ENCODE results near the gene GRHPR. TPM values are rescaled to one million over a fixed set of nuclear protein-coding genes. Genes with fewer than 3 reads are reported as not detected.

GRHPR gene
- total and polyA plus RNA-seq, 4 experiments from 2014 or later: 57.2 to 106 (median 63.2) TPM

- POLR2A ChIA-PET (ENCODE audit: partially characterized antibody): interaction anchor here (1.0 kb wide), 1 partner anchor 9 kb away, joined by 3 read pairs; no protein-coding TSS in a partner anchor
- Mint-ChIP-seq H3K4me3 (peak overlapping the region in 4 of 8 donors; percentile 48 to 80 (median 66)), H3K27ac (peak overlapping the region in 6 of 7 donors; percentile 68 to 90 (median 86))
Observed at GRCh38 chr9:37415011-37415719, 7.3 kb upstream of the GRHPR start.

GRCh38 chr9:37417252-37417803 lies 5.2 kb upstream of the GRHPR start:
- H3K27me3 Mint-ChIP-seq: peaks cover 4 to 5% of the 10 kb centered on the region in 2 donors
- no peak overlapping the region for H3K4me3 Mint-ChIP-seq
- H3K27me3 ChIP-seq (ENCODE audit: insufficient read depth, low read length): no peaks in the 10 kb centered on the region
- H3K9me3 ChIP-seq (ENCODE audit: control insufficient read depth in 1 of 2, low read length in 2 of 2): no peaks in the 10 kb centered on the region
- H3K36me3 ChIP-seq (ENCODE audit: insufficient read depth, low read length): no peaks in the 10 kb centered on the region
- ChIA-PET POLR2A (ENCODE audit: partially characterized antibody) (no interaction called here), CTCF (ENCODE audit: partially characterized antibody) (interaction anchor here (0.8 to 1.9 kb wide), 2 partner anchors 13 to 17 kb away, joined by 3 to 5 read pairs; no protein-coding TSS in a partner anchor)
- H3K9me3 Mint-ChIP-seq: no peaks in the 10 kb centered on the region
- intact Hi-C loops (cut with micrococcal nuclease): no loop called here
- no peak overlapping the region for H3K4me3 ChIP-seq (ENCODE audit: low read length in 2 of 2)
- peaks cover 20% of the 10 kb centered on the region for H3K4me1 ChIP-seq (ENCODE audit: insufficient read depth, low read length)
- no peaks in the 10 kb centered on the region for H3K36me3 Mint-ChIP-seq
- no peak overlapping the region for H3K27ac Mint-ChIP-seq
- DNase-seq: no peak
- H3K27ac ChIP-seq (ENCODE audit: low read depth, low read length): no peak overlapping the region
- peaks cover 11 to 14% (median 12%) of the 10 kb centered on the region in 4 donors for H3K4me1 Mint-ChIP-seq

More at GRCh38 chr9:37415011-37415719, 7.3 kb upstream of the GRHPR start:
- Histone ChIP-seq H3K27me3 (ENCODE audit: insufficient read depth, low read length) (no peaks in the 10 kb centered on the region), H3K9me3 (ENCODE audit: control insufficient read depth in 1 of 2, low read length in 2 of 2) (no peaks in the 10 kb centered on the region), H3K4me3 (ENCODE audit: low read length in 2 of 2) (no peak overlapping the region), H3K4me1 (ENCODE audit: insufficient read depth, low read length) (peaks cover 11% of the 10 kb centered on the region), H3K36me3 (ENCODE audit: insufficient read depth, low read length) (no peaks in the 10 kb centered on the region), H3K27ac (ENCODE audit: low read depth, low read length) (no peak overlapping the region)
- Mint-ChIP-seq H3K27me3 (peaks cover 4 to 5% of the 10 kb centered on the region in 2 donors), H3K36me3 (no peaks in the 10 kb centered on the region), H3K9me3 (no peaks in the 10 kb centered on the region), H3K4me1 (peaks cover 9 to 17% (median 13%) of the 10 kb centered on the region in 4 donors)
- DNase-seq: peak; percentile 65 to 77 (median 71)
- CTCF ChIA-PET (ENCODE audit: partially characterized antibody): interaction anchor here (0.6 to 3.1 kb wide), 21 partner anchors 8 to 419 kb away, joined by 3 to 16 read pairs (median 4); partner anchors contain the start of genes EXOSC3 and TOMM5
- intact Hi-C loops (cut with micrococcal nuclease): loop anchor here (1.0 to 2.0 kb wide), 2 partner anchors 94 to 179 kb away; no protein-coding TSS in a partner anchor

- peaks cover 21% of the 10 kb centered on the region for H3K4me1 ChIP-seq (ENCODE audit: insufficient read depth, low read length)
- H3K9me3 ChIP-seq (ENCODE audit: control insufficient read depth in 1 of 2, low read length in 2 of 2): no peaks in the 10 kb centered on the region
- H3K27me3 ChIP-seq (ENCODE audit: insufficient read depth, low read length): no peaks in the 10 kb centered on the region
- H3K36me3 ChIP-seq (ENCODE audit: insufficient read depth, low read length): no peaks in the 10 kb centered on the region
- no peak for DNase-seq
- CTCF ChIA-PET (ENCODE audit: partially characterized antibody): interaction anchor here (0.8 to 1.9 kb wide), 3 partner anchors 13 to 91 kb away, joined by 3 to 5 read pairs (median 3); no protein-coding TSS in a partner anchor
- no peak overlapping the region for H3K4me3 ChIP-seq (ENCODE audit: low read length in 2 of 2)
- Mint-ChIP-seq H3K4me1 (peaks cover 14 to 22% (median 16%) of the 10 kb centered on the region in 4 donors), H3K9me3 (no peaks in the 10 kb centered on the region), H3K36me3 (no peaks in the 10 kb centered on the region), H3K4me3 (no peak overlapping the region), H3K27ac (no peak overlapping the region), H3K27me3 (peaks cover 4 to 5% of the 10 kb centered on the region in 2 donors)
- POLR2A ChIA-PET (ENCODE audit: partially characterized antibody): interaction anchor here (1.0 kb wide), 1 partner anchor 174 kb away, joined by 4 read pairs; the partner anchor contains the start of gene TOMM5
- H3K27ac ChIP-seq (ENCODE audit: low read depth, low read length): no peak overlapping the region
- intact Hi-C loops (cut with micrococcal nuclease): no loop called here
Observed at GRCh38 chr9:37417857-37418618, 4.5 kb upstream of the GRHPR start.

GRCh38 chr9:37419204-37419603 lies 3.3 kb upstream of the GRHPR start:
- Mint-ChIP-seq H3K27me3 (peaks cover 4 to 5% of the 10 kb centered on the region in 2 donors), H3K4me3 (no peak overlapping the region), H3K9me3 (no peaks in the 10 kb centered on the region), H3K36me3 (peaks cover 0 to 3% of the 10 kb centered on the region in 2 donors), H3K4me1 (peaks cover 21 to 32% (median 26%) of the 10 kb centered on the region in 4 donors), H3K27ac (peak overlapping the region in 1 of 7 donors; percentile 60)
- H3K27me3 ChIP-seq (ENCODE audit: insufficient read depth, low read length): no peaks in the 10 kb centered on the region
- intact Hi-C loops (cut with micrococcal nuclease): no loop called here
- ChIA-PET POLR2A (ENCODE audit: partially characterized antibody) (no interaction called here), CTCF (ENCODE audit: partially characterized antibody) (interaction anchor here (0.9 to 1.9 kb wide), 2 partner anchors 15 to 90 kb away, joined by 3 to 5 read pairs; no protein-coding TSS in a partner anchor)
- no peaks in the 10 kb centered on the region for H3K36me3 ChIP-seq (ENCODE audit: insufficient read depth, low read length)
- peaks cover 33% of the 10 kb centered on the region for H3K4me1 ChIP-seq (ENCODE audit: insufficient read depth, low read length)
- H3K27ac ChIP-seq (ENCODE audit: low read depth, low read length): no peak overlapping the region
- H3K4me3 ChIP-seq (ENCODE audit: low read length in 2 of 2): no peak overlapping the region
- H3K9me3 ChIP-seq (ENCODE audit: control insufficient read depth in 1 of 2, low read length in 2 of 2): no peaks in the 10 kb centered on the region
- DNase-seq: no peak

GRCh38 chr9:37420271-37421215 lies 2.0 kb upstream of the GRHPR start:
- ChIA-PET POLR2A (ENCODE audit: partially characterized antibody) (no interaction called here), CTCF (ENCODE audit: partially characterized antibody) (interaction anchor here (1.9 kb wide), 1 partner anchor 172 kb away, joined by 5 read pairs; the partner anchor contains the start of gene TOMM5)
- Histone ChIP-seq H3K9me3 (ENCODE audit: control insufficient read depth in 1 of 2, low read length in 2 of 2) (no peaks in the 10 kb centered on the region), H3K27ac (ENCODE audit: low read depth, low read length) (no peak overlapping the region), H3K4me3 (ENCODE audit: low read length in 2 of 2) (no peak overlapping the region), H3K36me3 (ENCODE audit: insufficient read depth, low read length) (no peaks in the 10 kb centered on the region), H3K27me3 (ENCODE audit: insufficient read depth, low read length) (no peaks in the 10 kb centered on the region), H3K4me1 (ENCODE audit: insufficient read depth, low read length) (peaks cover 29% of the 10 kb centered on the region)
- Mint-ChIP-seq H3K4me1 (peaks cover 16 to 27% (median 22%) of the 10 kb centered on the region in 4 donors), H3K27ac (peak overlapping the region in 2 of 7 donors; percentile 13 to 35), H3K36me3 (peaks cover 0 to 3% of the 10 kb centered on the region in 2 donors), H3K4me3 (peak overlapping the region in 1 of 8 donors; percentile 46), H3K27me3 (no peaks in the 10 kb centered on the region), H3K9me3 (no peaks in the 10 kb centered on the region)
- intact Hi-C loops (cut with micrococcal nuclease): no loop called here
- no peak for DNase-seq

GRCh38 chr9:37421914-37422288 lies 595 bp upstream of the GRHPR start:
- peaks cover 18 to 34% (median 22%) of the 10 kb centered on the region in 4 donors for H3K4me1 Mint-ChIP-seq
- H3K36me3 ChIP-seq (ENCODE audit: insufficient read depth, low read length): peaks cover 7% of the 10 kb centered on the region
- H3K27ac Mint-ChIP-seq: peak overlapping the region; percentile 91 to 97 (median 95)
- H3K4me3 ChIP-seq (ENCODE audit: low read length in 2 of 2): peak overlapping the region; percentile 85 to 88
- no peaks in the 10 kb centered on the region for H3K27me3 Mint-ChIP-seq
- H3K36me3 Mint-ChIP-seq: peaks cover 11 to 14% of the 10 kb centered on the region in 2 donors
- DNase-seq: no peak
- no peaks in the 10 kb centered on the region for H3K9me3 Mint-ChIP-seq
- H3K27me3 ChIP-seq (ENCODE audit: insufficient read depth, low read length): no peaks in the 10 kb centered on the region
- CTCF ChIA-PET (ENCODE audit: partially characterized antibody): interaction anchor here (1.1 to 1.9 kb wide), 2 partner anchors 8 to 171 kb away, joined by 3 to 5 read pairs; partner anchors contain the start of gene TOMM5
- POLR2A ChIA-PET (ENCODE audit: partially characterized antibody): interaction anchor here (0.9 to 2.2 kb wide), 7 partner anchors 9 to 170 kb away, joined by 3 to 18 read pairs (median 4); partner anchors contain the start of genes POLR1E, TOMM5 and ZBTB5
- intact Hi-C loops (cut with micrococcal nuclease): loop anchor here (1.0 kb wide), 2 partner anchors 43 to 63 kb away; partner anchors contain the start of genes POLR1E and ZBTB5
- H3K4me1 ChIP-seq (ENCODE audit: insufficient read depth, low read length): peaks cover 28% of the 10 kb centered on the region
- H3K9me3 ChIP-seq (ENCODE audit: control insufficient read depth in 1 of 2, low read length in 2 of 2): no peaks in the 10 kb centered on the region
- peak overlapping the region; percentile 95 to 98 (median 96) for H3K4me3 Mint-ChIP-seq
- peak overlapping the region; percentile 72 for H3K27ac ChIP-seq (ENCODE audit: low read depth, low read length)
